H9 (cell line): Measurements from ENCODE around the gene CIB4. TPM values are rescaled to one million over a fixed set of nuclear protein-coding genes. Genes with fewer than 3 reads are reported as not detected.
A peak's percentile ranks its signal among the peaks of the same experiment; 100 is the strongest.

Experiments used
- DNase-seq: peaks from one replicate; pipeline ENCODE4 v3.0.0-alpha.2; 2017
- H2AFZ ChIP-seq: one replicate; pipeline ENCODE4 v1.6.1; 2013; ENCODE audit warnings: mild to moderate bottlenecking, low read length, control low read depth, moderate library complexity
- H2AK5ac ChIP-seq: 2 replicates; pipeline ENCODE4 v1.6.1; 2013; ENCODE audit warnings: low read length, control low read depth, mixed read lengths; ENCODE audit not compliant: insufficient read length
- H2BK120ac ChIP-seq: one replicate; pipeline ENCODE4 v1.6.1; 2013; ENCODE audit warnings: low read depth, mild to moderate bottlenecking, low read length, control low read depth, inconsistent platforms; ENCODE audit not compliant: poor library complexity, severe bottlenecking
- H2BK12ac ChIP-seq: 2 replicates; pipeline ENCODE4 v1.6.1; 2013; ENCODE audit warnings: low read length, control low read depth, mixed read lengths, low read depth; ENCODE audit not compliant: insufficient read length
- H2BK15ac ChIP-seq: 2 replicates; pipeline ENCODE4 v1.6.1; 2013; ENCODE audit warnings: low read depth, low read length, control low read depth
- H2BK20ac ChIP-seq: one replicate; pipeline ENCODE4 v1.6.1; 2013; ENCODE audit warnings: low read depth, mild to moderate bottlenecking, low read length, control low read depth, inconsistent platforms; ENCODE audit not compliant: poor library complexity, severe bottlenecking
- H2BK5ac ChIP-seq: 2 replicates; pipeline ENCODE4 v1.6.1; 2013; ENCODE audit warnings: low read length, control low read depth, mixed read lengths; ENCODE audit not compliant: insufficient read length
- H3K14ac ChIP-seq: 2 replicates; pipeline ENCODE4 v1.6.1; 2013; ENCODE audit warnings: low read length, control low read depth; ENCODE audit not compliant: insufficient read depth
- H3K18ac ChIP-seq: 2 replicates; pipeline ENCODE4 v1.6.1; 2013; ENCODE audit warnings: low read depth, mild to moderate bottlenecking, mixed read lengths, low read length, control low read depth; ENCODE audit not compliant: insufficient read length
- H3K23ac ChIP-seq: 2 replicates; pipeline ENCODE4 v1.6.1; 2013; ENCODE audit warnings: low read length, control low read depth, mixed read lengths, low read depth; ENCODE audit not compliant: insufficient read length
- H3K23me2 ChIP-seq: 2 replicates; pipeline ENCODE4 v1.6.1; 2013; ENCODE audit warnings: low read depth, mild to moderate bottlenecking, mixed read lengths, low read length, control low read depth; ENCODE audit not compliant: insufficient read length, poor library complexity, severe bottlenecking
- H3K27ac ChIP-seq: 2 replicates; pipeline ENCODE4 v1.5.1; 2013; ENCODE audit warnings: low read length, control low read depth, mixed read lengths, low read depth; ENCODE audit not compliant: insufficient read length
- H3K27me3 ChIP-seq: 2 replicates; pipeline ENCODE4 v1.6.1; 2013; ENCODE audit warnings: low read length, control low read depth, inconsistent platforms; ENCODE audit not compliant: insufficient read depth
- H3K4ac ChIP-seq: 2 replicates; pipeline ENCODE4 v1.6.1; 2013; ENCODE audit warnings: low read depth, mild to moderate bottlenecking, control low read depth, inconsistent platforms, low read length, moderate library complexity
- H3K4me1 ChIP-seq: 2 replicates; pipeline ENCODE4 v1.6.1; 2013; ENCODE audit warnings: low read length, control low read depth, inconsistent platforms; ENCODE audit not compliant: insufficient read depth
- H3K4me2 ChIP-seq: 2 replicates; pipeline ENCODE4 v1.6.1; 2013; ENCODE audit warnings: low read length, control low read depth, mixed read lengths; ENCODE audit not compliant: insufficient read length, insufficient read depth
- H3K56ac ChIP-seq: 2 replicates; pipeline ENCODE4 v1.6.1; 2013; ENCODE audit warnings: low read depth, mild to moderate bottlenecking, mixed read lengths, low read length, control low read depth; ENCODE audit not compliant: insufficient read length
- H3K79me1 ChIP-seq: 2 replicates; pipeline ENCODE4 v1.6.1; 2013; ENCODE audit warnings: low read depth, mild to moderate bottlenecking, moderate library complexity, low read length, control low read depth, inconsistent platforms; ENCODE audit not compliant: insufficient read depth, poor library complexity, severe bottlenecking
- H3K79me2 ChIP-seq: 2 replicates; pipeline ENCODE4 v1.6.1; 2013; ENCODE audit warnings: low read length, control low read depth, inconsistent platforms; ENCODE audit not compliant: insufficient read depth
- H3K9ac ChIP-seq: 2 replicates; pipeline ENCODE4 v1.6.1; 2013; ENCODE audit warnings: low read length, control low read depth, mixed read lengths; ENCODE audit not compliant: insufficient read length; ENCODE audit errors: extremely low read depth
- H3K9me3 ChIP-seq: one replicate; pipeline ENCODE4 v1.6.1; 2013; ENCODE audit warnings: low read depth, low read length, inconsistent platforms; ENCODE audit not compliant: control insufficient read depth
- H3T11ph ChIP-seq: one replicate; pipeline ENCODE4 v1.6.1; 2013; ENCODE audit warnings: mild to moderate bottlenecking, low read length, control low read depth, inconsistent platforms
- H4K20me1 ChIP-seq: one replicate; pipeline ENCODE4 v1.6.1; 2013; ENCODE audit not compliant: control insufficient read depth, insufficient read length, insufficient read depth
- H4K5ac ChIP-seq: 2 replicates; pipeline ENCODE4 v1.6.1; 2013; ENCODE audit warnings: low read depth, mild to moderate bottlenecking, mixed read lengths, low read length, control low read depth; ENCODE audit not compliant: insufficient read length
- H4K8ac ChIP-seq: replicated peaks from 2 replicates; pipeline ENCODE4 v1.6.1; 2013; ENCODE audit warnings: low read length, control low read depth, mixed read lengths, low read depth; ENCODE audit not compliant: insufficient read length
- H4K91ac ChIP-seq: 2 replicates; pipeline ENCODE4 v1.6.1; 2013; ENCODE audit warnings: low read depth, mild to moderate bottlenecking, moderate library complexity, mixed read lengths, low read length, control low read depth; ENCODE audit not compliant: insufficient read length
- H3K27ac Mint-ChIP-seq, 3 experiments: 2 replicates in 2 of 3; 3 replicates in 1 of 3; pipeline ENCODE4 v1.8.0; 2020 to 2021; ENCODE audit warnings: mixed read lengths in 3 of 3, mild to moderate bottlenecking in 1 of 3, moderate library complexity in 1 of 3
- H3K27me3 Mint-ChIP-seq: 2 replicates; pipeline ENCODE4 v1.8.0; 2021; ENCODE audit warnings: low read depth, mild to moderate bottlenecking, moderate library complexity, mixed read lengths
- H3K36me3 Mint-ChIP-seq, 3 experiments: 2 replicates in 2 of 3; 3 replicates in 1 of 3; pipeline ENCODE4 v1.8.0; 2020 to 2021; ENCODE audit warnings: low read depth in 3 of 3, mixed read lengths in 3 of 3; ENCODE audit not compliant: insufficient read depth in 1 of 3
- H3K4me1 Mint-ChIP-seq, 2 experiments: 2 replicates each; pipeline ENCODE4 v1.8.0; 2020; ENCODE audit warnings: mixed read lengths in 2 of 2
- H3K4me3 Mint-ChIP-seq, 2 experiments: 2 replicates in 1 of 2; 3 replicates in 1 of 2; pipeline ENCODE4 v1.8.0; 2020 to 2021; ENCODE audit warnings: mild to moderate bottlenecking in 2 of 2, mixed read lengths in 2 of 2, moderate library complexity in 1 of 2
- H3K9me3 Mint-ChIP-seq, 2 experiments: 2 replicates in 1 of 2; 3 replicates in 1 of 2; pipeline ENCODE4 v1.8.0; 2020; ENCODE audit warnings: mild to moderate bottlenecking in 2 of 2, mixed read lengths in 2 of 2, moderate library complexity in 1 of 2
- CTCF ChIP-seq: fragments of 200-600 bp; sonication (generic); conservative IDR thresholded peaks from 3 replicates; pipeline ENCODE4 v1.8.0; 2021; ENCODE audit warnings: antibody characterized with exemption, mild to moderate bottlenecking
- WGBS: extraction: QIAGEN DNeasy Blood & Tissue Kit; methylation state at CpG from one replicate; pipeline ENCODE4 v1.1.7; 2013; ENCODE audit warnings: missing lambda C conversion rate, low lambda C conversion rate, mixed read lengths; ENCODE audit not compliant: insufficient read length; ENCODE audit errors: extremely low coverage; 5-methylcytosine and 5-hydroxymethylcytosine counted together
- total RNA-seq: library from RNA; stranded (reverse); gene quantifications from 2 replicates; pipeline ENCODE4 v1.2.1, GENCODE V29; 2021

Gene CIB4
- total RNA-seq, 1 experiment from 2014 or later = not detected

GRCh38 chr2:26616706-26617587, 24.2 kb downstream of the CIB4 start:
- Mint-ChIP-seq H3K36me3 (no peaks in the 10 kb centered on the region), H3K9me3 (peaks cover 0 to 4% of the 10 kb centered on the region in 2 experiments; a peak in 2 of 5 replicates), H3K4me1 (peaks cover 32 to 52% of the 10 kb centered on the region in 2 experiments), H3K4me3 (no peak overlapping the region), H3K27me3 (peaks cover 74% of the 10 kb centered on the region), H3K27ac (no peak overlapping the region; a peak in 1 of 7 replicates)
- Histone ChIP-seq H2BK5ac (no peak overlapping the region), H3K9me3 (no peaks in the 10 kb centered on the region), H3K4me1 (no peaks in the 10 kb centered on the region; the same call in 1 of the 2 replicates), H2BK120ac (no peak overlapping the region), H3K27me3 (no peaks in the 10 kb centered on the region), H3K79me2 (no peaks in the 10 kb centered on the region), H3K27ac (no peak overlapping the region), H4K8ac (no peak overlapping the region), H4K91ac (no peak overlapping the region), H2BK12ac (no peak overlapping the region), H4K5ac (no peak overlapping the region), H2BK20ac (no peak overlapping the region), H3K56ac (no peak overlapping the region), H3K23ac (no peak overlapping the region), H3K9ac (no peak overlapping the region), H3K23me2 (no peaks in the 10 kb centered on the region), H3K4ac (no peak overlapping the region), H3K79me1 (no peaks in the 10 kb centered on the region), H3K18ac (no peak overlapping the region), H2AFZ (no peak overlapping the region), H3T11ph (no peak overlapping the region), H3K4me2 (no peak overlapping the region), H3K14ac (no peak overlapping the region), H2AK5ac (no peak overlapping the region), H4K20me1 (no peaks in the 10 kb centered on the region), H2BK15ac (no peak overlapping the region)
- TF ChIP-seq CTCF = no peak
- WGBS = no CpG with 5 or more reads among the region's 10 CpGs
- DNase-seq = peak; percentile 14
